Amniotic epithelial cell (primary cell): ENCODE measurements around the gene ZNF493.
A peak's percentile ranks its signal among the peaks of the same experiment; 100 is the strongest.

ENCODE experiments used
- DNase-seq: peaks from one replicate; pipeline ENCODE4 v3.0.0-alpha.2; 2010; ENCODE audit warnings: low read depth

Gene ZNF493

DNA sequence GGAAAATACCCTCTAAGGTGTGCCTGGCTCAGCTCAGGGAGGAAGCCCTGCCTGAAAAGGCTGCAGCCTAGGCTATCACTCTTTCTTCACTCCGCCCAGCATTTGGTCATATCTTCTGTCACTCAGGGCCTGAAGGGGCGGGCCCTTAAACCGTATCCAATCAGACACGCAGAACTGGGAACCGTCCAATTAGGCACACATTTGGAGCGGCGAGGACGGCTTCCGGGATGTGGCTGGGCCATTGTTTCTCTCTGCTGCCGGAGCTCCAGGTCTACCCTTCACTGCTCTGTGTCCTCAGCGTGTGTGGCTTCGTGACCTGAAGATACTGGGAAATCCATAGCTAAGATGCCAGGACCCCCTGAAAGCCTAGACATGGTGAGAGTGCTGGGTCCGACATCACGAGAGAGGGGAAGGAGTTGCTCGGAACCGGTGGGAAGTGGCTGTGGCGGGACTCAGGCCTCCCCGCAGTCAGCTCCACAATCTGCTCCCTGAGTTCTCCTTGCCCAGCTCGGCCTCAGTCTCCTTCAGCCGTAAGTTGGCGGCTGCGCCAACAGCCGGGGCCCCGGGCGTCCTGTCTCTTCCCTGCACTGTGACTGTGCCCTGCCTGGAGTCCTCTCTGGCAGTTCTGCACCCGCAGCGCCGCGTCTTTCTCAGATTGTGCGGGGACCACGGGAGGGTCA lies at the start of gene ZNF493:
Gene ZNF493, plus strand, starts transcription at position 241 of the 680 bp plus-strand sequence. Its CDS starts 105 bp downstream, at position 346.
- peak; percentile 94 for DNase-seq

DNA sequence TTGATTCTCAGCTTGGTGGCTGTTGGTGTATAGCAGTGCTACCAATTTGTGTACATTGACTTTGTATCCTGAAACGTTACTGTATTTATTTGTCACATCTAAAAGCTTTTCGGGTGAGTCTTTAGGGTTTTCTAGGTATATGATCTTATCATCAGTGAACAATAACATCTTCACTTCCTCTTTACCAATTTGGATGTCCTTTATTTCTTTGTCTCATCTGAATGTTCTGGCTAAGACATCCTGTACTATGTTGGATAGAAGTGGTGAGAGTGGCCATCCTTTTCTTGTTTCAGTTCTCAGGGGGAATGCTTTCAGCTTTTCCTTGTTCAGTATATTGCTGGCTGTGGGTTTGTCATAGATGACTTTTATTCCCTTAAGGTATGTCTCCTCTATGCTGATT lies 44.1 kb upstream of the ZNF493 start:
- no peak for DNase-seq

DNA sequence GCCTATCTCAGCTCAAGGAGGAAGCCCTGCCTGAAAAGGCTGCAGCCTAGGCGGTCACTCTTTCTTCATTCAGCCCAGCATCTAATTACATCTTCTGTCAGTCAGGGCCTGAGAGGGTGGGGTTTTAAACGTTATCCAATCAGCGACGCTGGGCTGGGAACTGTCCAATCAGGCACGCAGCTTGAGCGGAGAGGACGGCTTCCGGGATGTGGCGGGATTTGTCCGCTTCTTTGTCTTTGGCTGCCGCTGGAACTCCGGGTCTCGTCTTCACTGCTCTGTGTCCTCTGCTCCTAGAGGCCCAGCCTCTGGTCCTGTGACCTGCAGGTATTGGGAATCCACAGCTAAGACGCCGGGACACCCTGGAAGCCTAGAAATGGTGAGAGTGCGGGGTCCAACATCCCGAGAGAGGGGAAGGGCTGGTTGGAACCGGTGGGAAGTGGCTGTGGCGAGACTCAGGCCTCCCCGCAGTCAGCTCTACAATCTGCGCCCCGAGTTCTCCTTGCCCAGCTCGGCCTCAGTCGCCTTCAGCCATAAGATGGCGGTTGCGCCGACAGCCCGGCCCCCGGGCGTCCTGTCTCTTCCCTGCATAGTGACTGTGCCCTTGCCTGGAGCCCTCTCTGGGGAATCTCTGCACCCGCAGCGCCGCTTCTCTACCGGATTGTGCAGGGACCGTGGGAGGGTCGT lies 38.0 kb upstream of the ZNF493 start, which contains the start of gene ZNF738:
Gene ZNF738, plus strand, starts transcription at position 233 of the 684 bp plus-strand sequence. Its CDS starts 141 bp downstream, at position 374.
- peak; percentile 96 for DNase-seq

DNA sequence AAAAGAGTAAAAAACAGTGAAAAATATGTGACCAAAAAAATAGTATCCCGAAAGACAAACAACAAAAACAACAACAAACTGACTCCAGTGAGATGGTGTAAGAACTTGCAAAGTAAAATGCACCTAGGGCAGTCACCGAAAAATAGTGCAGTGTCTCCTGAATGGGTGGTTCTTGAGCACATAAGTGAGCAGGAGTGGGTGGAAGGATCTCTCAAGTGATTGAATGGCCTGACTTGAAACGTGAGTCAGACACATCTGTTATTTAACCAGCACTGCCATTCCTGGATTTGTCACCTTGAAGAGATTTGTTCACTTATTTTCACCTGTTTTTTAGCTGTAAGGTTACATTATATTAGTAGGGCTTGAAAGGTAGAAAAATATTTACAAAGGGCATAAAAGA lies 34.6 kb upstream of the ZNF493 start:
- DNase-seq, result no peak

DNA sequence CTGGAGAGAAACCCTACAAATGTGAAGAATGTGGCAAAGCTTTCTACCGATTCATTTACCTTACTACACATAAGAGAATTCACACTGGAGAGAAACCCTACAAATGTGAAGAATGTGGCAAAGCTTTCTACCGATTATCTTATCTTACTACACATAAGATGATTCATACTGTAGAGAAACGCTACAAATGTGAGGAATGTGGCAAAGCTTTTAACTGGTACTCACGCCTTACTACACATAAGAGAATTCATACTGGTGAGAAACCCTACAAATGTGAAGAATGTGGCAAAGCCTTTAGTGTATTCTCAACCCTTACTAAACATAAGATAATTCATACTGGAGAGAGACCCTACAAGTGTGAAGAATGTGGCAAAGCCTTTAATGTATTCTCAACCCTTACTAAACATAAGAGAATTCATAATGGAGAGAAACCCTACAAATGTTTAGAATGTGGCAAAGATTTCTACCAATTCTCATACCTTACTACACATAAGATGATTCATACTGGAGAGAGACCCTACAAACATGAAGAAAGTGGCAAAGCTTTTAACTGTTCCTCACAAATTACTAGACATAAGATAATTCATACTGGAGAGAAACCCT lies 12.9 kb upstream of the ZNF493 start:
- no peak for DNase-seq

DNA sequence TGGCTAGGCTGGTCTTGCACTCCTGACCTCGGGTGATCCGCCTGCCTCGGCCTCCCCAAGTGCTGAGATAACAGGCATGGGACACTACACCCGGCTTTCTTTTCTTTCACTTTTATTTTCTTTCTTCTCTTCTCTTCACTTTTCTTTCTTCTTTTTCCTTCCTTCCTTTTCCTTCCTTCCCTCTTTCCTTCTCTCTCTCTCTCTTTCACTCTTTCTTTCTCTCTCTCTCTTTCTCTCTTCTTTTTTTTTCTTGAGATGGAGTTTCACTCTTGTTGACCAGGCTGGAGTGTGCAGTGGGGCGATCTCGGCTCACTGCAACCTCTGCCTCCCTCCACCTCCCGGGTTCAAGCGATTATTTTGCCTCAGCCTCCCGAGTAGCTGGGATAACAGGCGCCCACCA lies 812 bp upstream of the ZNF493 start:
- DNase-seq, result no peak

DNA sequence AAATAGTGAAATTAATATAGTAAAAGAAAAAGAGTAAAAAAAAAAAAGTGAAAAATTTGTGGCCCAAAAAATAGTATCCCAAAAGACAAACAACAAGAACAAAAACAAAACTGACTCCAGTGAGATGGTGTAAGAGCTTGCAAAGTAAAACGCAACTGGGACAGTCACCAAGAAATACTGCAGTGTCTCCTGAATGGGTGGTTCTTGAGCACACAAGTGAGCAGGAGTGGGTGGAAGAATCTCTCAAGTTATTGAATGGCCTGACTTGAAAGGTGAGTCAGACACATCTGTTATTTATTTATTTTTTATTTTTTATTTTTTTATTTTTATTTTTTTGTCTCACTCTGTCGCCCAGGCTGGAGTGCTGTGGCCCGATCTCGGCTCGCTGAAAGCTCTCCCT lies 1.9 kb downstream of the ZNF493 start:
- DNase-seq, result no peak

DNA sequence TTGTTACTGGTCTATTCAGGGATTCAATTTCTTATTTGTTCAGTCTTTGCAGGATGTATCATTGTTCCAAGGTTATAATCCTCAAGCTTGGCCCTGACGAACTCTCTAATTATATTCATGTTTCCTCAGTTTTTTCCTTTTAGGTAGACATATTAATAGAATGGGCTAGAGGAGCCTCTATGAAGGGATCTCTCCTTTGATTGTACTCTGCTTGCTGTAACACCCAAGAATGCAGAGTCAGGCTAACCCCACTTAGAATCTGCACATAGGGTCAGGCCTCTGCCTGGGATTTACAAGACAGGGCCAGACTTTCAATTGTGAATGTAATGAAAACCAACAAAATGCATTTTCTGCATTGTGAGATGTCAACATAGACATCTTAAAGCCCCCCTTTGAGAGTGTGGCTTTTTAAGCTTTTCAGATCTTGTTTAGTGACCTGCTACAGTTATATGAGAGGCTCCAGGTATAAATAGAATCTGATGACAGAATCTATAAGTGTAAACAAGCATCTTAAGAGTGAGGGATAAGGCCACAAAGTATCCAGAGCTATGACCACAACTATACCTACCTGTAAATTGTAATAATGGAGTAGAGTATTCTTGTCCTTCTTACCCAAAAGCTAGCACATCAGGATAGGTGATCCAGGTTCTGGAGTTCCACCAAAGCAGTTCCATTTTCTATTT lies 5.5 kb downstream of the ZNF493 start:
- no peak for DNase-seq

DNA sequence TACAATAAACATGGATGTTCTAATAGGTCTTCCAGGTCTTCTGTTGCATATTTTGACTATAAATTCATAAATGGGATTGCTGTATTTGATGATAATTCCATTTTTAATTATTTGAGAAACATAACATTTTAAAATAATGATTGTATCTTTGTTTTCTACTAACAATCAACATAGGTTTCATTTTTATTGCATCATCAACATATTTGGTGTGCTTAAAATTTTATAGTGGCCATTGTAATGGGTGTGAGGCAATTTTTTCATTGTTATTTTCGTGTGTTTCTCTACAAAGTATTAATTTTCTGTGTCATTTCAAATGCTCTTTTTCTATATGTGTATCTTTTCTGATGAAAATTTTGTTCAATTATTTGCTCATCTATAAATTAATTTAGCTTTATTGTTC lies 13.2 kb downstream of the ZNF493 start:
- DNase-seq, result no peak

DNA sequence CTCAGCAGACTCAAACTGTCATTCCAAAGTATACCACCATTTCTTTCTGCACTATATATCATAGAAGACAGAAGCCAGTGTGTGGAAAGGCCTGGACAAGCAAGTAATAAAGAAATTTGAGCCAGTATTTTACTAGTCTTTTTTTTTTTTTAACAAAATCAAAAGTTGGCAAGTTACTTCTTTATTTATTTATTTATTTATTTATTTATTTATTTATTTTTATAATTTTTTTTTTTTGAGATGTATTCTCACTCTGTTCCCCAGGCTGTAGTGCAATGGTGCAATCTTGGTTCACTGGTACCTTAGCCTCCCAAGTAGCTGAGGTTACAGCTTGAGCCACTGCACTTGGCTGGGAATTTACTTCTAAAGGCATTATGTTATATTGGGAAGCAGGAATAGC lies 25.3 kb downstream of the ZNF493 start:
- DNase-seq, result no peak

DNA sequence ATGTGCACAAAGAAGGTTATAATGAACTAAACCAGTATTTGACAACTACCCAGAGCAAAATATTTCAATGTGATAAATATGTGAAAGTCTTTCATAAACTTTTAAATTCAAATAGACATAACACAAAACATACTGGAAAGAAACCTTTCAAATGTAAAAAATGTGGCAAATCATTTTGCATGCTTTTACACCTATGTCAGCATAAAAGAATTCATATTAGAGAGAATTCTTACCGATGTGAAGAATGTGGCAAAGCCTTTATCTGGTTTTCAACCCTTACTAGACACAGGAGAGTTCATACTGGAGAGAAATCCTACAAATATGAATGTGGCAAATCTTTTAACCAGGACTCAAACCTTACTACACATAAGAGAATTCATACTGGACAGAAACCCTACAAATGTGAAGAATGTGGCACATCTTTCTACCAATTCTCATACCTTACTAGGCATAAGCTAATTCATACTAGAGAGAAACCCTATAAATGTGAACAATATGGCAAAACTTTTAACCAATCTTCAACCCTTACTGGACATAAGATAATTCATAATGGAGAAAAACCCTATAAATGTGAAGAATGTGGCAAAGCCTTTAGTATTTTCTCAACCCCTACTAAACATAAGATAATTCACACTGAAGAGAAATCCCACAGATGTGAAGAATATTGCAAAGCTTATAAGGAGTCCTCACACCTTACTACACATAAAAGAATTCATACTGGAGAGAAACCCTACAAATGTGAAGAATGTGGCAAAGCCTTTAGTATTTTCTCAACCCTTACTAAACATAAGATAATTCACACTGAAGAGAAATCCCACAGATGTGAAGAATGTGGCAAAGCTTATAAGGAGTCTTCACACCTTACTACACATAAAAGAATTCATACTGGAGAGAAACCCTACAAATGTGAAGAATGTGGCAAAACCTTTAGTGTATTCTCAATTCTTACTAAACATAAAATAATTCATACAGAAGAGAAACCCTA lies 26.4 kb downstream of the ZNF493 start:
- DNase-seq, result no peak

DNA sequence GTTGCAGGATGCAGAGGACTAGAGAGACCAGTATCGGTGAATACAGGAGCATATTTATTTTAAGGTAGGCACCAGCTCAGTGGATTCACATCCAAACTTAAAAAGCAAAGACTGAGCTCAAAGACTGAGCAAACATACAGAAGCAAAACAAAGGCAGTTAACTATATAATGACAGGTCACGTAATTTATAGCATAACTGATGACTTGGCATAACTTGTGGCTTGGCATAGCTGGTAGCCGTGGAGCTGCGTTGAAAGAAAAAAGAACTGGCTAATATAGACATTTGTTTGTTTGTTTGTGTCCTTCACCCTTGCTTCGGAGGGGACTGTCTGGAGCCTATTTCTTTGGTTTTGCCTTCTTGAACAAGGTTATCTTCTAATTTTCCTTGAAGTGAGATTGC lies 33.7 kb downstream of the ZNF493 start:
- no peak for DNase-seq

DNA sequence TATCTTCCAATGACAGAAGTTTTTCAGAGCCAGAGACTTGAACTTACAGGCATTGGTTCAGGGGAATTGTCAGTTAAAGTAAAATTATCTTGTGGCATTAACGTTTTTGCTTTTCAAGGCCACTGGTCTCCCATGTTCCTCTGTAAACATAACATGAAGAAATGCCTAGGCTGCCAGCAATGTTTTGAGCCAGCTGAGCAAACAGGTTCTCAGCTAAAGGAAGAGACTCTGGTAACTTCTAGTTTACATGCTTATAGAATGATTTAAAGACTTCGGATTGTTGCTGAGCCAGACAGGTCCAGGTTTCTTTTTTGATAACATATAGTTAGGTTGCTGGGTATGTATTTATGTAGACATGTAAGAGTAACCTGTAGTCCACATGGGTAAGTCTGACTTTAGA lies 35.7 kb downstream of the ZNF493 start:
- no peak for DNase-seq

DNA sequence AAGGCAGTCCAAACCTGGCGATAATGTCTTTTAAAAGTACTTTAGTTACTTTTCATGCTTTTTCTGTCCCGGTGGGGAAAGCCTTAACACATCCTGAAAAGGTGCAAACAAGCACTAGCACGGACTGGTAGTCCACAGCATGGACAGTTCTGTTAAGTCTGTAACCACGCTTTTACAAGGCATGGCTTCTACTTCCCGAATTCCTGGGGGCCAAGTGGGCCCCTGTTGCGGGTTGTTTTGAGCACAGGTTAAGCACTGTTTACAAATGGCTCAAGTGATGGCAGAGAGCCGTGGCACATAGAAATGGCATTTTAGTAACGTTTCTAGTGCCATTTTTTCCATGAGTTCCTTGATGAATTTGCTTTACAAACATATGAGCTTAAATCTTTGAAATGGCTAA lies 37.6 kb downstream of the ZNF493 start:
- no peak for DNase-seq

DNA sequence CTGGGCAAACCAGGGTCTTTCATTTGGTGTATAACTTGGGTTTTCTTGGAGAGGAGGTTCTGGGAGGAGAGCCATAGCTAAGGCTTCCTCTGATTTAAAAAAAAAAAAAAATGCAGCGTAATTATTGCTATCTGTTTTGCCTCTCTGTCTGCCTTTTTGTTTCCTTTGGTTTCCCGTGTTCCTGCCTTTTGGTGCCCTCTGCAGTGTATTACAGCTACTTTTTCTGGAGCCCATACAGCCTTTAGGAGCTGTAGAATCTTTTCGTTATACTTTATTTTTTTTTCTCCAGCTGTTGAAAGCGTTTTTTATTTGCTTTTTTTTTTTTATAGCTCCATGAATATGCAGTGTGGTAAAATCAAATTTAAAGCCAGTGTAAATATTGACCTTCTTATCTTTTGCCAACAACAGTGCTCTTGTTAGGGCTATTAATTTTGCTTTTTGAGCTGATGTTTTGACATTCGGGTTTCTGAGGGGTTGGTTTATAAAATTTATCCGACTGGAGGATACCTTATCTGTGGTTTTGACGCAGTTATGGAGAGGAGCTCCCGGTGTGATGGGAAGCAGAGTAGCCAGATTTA lies 38.1 kb downstream of the ZNF493 start:
- DNase-seq, result no peak

DNA sequence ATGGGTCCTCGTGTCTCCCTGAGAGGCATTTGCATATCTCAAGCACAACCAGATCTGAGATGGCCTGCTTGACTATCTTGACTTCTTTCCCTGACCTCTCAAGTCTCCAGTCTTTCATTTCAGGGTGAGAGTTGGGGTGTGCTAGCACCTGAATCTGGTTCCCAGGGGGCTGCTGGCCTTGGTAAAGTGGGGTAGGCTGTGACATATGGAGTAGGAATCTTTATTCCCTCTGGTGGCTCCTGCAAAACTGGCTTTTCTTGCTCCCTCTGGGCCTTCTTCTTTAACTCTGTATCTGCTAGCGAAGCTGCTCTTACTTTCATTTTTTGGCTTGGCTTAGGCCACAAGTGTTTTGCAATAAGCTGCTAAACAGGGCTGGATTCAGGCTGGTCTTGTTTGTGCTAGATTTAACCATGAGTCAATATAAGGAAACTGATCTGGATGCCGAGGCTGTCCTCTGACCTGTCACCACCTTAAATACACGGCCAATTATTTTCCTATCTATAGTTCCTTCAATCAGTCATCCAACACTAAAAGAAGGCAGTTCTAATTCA lies 42.3 kb downstream of the ZNF493 start:
- no peak for DNase-seq

DNA sequence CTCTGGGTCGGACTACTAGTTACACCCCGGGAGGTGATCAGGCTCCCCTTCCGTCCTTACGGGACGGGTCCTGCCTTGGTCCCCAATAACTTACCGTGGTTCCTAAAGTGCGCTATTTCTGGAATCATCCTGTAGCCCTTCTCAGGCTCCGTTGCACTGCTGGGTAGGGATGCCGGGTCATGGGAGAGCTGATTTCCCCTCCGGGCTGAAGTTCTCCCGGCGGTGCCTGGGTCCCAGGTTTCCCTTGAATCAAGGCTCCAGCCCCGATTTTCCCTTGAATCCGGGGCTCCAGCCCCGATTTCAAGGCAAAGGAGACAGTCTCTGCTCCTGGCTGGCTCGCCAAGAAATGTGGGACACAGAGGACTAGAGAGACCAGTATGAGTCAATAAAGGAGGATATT lies 43.4 kb downstream of the ZNF493 start:
- DNase-seq, result no peak

DNA sequence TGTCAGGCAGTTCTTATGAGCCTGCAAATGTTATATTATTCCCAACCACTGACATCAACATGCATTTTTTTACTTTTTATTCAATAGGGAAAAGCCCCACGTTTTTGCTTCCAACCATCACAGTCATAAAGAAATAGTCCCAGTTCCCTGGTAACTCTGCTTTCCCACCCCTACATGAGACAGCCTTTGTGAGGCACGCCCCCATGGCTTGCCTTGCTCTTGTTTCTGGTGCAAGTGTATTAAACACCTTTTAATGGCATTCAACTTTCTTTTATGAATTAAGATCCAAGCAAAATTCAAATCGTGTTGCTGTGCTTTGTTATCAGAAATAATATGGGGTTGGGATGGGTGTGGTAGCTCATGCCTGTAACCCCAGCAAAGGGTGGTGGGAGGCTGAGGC lies 54.3 kb downstream of the ZNF493 start:
- DNase-seq, result no peak

DNA sequence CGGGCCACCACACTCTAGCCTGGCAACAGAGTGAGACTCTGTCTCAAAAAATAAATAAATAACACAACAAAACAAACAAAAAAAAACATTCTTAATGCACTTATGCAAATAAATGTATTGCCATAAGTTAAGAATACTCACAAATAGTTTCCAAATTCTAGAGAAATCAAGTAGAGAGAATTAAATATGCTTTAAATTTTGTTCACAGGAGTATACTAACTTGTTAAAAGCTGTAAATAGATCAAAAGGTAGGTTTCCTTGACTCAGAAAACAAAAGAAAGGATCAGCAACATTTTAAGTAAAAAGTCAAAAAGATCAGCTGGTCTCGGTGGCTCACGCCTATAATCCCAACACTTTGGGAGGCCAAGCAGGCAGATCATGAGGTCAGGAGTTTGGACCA lies 58.0 kb downstream of the ZNF493 start:
- peak; percentile 4 for DNase-seq

DNA sequence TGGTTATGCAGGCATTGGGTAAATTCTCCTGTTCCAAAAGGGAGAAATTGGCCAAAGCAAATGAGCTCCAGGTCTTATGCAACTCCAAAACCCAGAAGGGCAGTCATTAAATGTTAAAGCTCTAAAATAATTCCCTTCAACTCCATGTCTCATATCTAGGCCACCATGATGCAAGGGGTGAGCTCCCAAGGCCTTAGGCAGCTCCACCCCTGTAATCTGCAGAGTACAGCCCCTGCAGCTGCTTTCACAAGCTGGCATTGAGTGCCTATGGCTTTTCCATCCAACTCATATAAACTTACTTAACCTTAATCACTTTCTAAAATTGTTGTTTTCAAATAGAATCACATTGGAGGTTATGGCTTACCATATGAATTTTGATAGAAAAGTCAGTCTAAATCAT lies 63.8 kb downstream of the ZNF493 start:
- no peak for DNase-seq

DNA sequence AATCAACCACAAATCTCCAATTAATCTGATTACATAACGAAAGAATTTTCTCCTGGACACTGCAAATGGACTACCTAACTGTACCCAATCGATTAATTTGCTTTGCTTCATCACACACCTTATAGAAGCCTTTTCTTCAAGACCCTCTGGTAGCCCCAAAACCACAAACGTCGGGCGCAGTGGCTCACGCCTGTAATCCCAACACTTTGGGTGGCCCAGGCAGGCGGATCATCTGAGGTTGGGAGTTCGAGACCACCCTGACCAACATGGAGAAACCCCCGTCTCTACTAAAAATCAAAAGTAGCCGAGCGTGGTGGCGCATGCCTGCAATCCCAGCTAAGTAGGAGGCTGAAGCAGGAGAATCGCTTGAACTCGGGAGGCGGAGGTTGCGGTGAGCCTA lies 65.6 kb downstream of the ZNF493 start:
- DNase-seq, result no peak
